GM18867 (cell line): Measurements from ENCODE around the gene ZNF771.
A peak's percentile ranks its signal among the peaks of the same experiment; 100 is the strongest.
"Not testable (repeated sequence)": the region's sequence is repeated elsewhere in the genome, so short reads cannot be mapped to it uniquely, and the experiment has no call there.

ENCODE experiments used
- ATAC-seq: cut with Tn5 transposase; IDR thresholded peaks from one replicate; pipeline ENCODE4 v1.9.1; 2021; ENCODE audit warnings: mild to moderate bottlenecking, moderate library complexity; ENCODE audit not compliant: unreplicated experiment

The ZNF771 gene

DNA sequence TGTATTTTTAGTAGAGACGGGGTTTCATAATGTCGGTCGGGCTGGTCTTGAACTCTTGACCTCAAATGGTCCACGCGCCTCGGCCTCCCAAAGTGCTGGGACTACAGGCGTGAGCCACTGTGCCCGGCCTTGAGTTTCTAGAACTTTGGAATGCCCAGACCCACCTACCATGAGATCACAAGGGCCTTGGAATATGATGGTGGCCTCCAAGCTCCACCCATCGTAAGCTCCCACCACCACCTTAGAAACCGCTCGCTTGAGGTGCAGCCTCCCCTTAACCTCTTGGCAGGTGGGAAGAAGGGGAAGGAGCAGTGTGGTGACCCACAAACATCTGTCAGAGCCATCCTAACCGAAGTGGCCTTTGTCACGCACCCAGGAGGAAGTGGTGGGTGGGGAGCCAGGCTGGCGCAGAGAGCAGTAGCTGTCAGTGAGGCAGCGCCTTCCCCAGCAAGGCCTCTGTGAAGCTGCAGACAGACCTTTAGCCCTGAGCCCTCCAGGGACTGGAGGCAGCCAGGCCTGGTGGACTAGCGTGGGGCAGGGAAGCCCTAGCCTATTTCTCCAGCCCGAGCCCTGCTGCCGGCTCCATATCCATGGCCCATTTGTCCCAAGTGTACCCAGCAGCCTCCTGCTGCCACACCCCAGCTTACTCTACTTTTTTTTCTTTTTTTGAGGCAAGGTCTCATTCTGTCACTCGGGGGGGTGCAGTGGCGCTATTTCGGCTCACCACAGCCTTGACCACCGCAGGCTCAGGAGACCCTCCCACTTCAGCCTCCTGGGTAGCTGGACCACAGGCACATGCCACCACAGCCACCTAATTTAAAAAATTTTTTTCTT lies 51.4 kb downstream of the ZNF771 start:
- ATAC-seq = peak; percentile 84

DNA sequence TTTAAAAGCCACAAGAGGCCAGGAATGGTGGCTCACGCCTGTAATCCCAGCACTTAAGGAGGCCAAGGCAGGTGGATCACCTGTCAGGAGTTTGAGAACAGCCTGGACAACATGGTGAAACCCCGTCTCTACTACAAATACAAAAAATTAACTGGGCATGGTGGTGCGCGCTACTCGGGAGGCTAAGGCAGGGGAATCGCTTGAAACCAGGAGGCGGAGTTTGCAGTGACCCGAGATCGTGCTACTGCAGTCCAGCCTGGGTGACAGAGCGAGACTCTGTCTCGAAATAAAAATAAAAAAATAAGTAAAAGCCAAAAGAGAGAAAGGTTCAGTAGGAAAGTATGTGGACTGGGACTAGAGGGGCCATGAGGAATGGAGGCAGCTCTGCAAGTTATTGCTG lies 52.0 kb downstream of the ZNF771 start:
- no peak for ATAC-seq

DNA sequence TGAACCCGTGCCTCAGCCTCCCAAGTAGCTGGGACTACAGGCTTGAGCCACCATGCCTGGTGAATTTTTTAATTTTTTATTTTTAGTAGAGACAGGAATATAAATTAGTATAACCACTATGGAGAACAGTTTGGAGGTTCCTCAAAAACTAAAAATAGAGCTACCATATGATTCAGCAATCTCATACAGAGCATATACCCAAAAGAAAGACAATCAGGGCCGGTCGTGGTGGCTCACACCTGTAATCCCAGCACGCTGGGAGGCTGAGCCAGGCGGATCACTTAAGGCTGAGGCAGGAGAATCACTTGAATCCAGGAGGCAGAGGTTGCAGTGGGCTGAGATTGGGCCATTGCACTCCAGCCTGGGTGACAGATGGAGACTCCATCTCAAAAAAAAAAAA lies 54.0 kb downstream of the ZNF771 start:
- ATAC-seq = not testable (repeated sequence)

DNA sequence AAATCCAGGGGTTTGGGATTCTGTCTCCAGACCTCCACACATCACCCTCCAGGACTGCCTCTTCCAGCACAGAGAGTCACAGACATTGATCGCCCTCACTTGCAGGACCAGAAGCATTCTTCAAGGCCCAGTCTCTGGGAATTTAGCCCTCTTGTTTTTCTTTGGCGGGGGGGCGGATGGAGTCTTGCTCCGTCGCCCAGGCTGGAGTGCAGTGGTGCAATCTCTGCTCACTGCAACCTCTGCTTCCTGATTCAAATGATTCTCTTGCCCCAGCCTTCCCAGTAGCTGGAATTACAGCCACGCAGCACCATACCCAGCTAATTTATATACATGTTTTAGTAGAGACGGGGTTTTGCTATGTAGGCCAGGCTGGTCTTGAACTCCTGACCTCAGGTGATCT lies 56.7 kb downstream of the ZNF771 start:
- no peak for ATAC-seq
